ENCODE measurements around the gene CRACDL.
"Not testable (repeated sequence)": the region's sequence is repeated elsewhere in the genome, so short reads cannot be mapped to it uniquely, and the experiment has no call there.

Gene CRACDL

GRCh38 chr2:98903767-98904485 is 32.1 kb downstream of the CRACDL start:
- DNase-seq, result no peak

GRCh38 chr2:98903064-98903355 is 33.0 kb downstream of the CRACDL start:
- DNase-seq, result no peak

GRCh38 chr2:98902209-98903063 is 33.6 kb downstream of the CRACDL start:
- no peak for DNase-seq

GRCh38 chr2:98901702-98902101 is 34.3 kb downstream of the CRACDL start:
- no peak for DNase-seq

GRCh38 chr2:98901291-98901690 is 34.7 kb downstream of the CRACDL start:
- no peak for DNase-seq

- DNase-seq, result no peak
Observed at GRCh38 chr2:98900721-98901120, 35.3 kb downstream of the CRACDL start.

- DNase-seq, result not testable (repeated sequence)
Observed at GRCh38 chr2:98899703-98900078, 36.3 kb downstream of the CRACDL start.

GRCh38 chr2:98899041-98899702 is 36.9 kb downstream of the CRACDL start:
- no peak for DNase-seq

- DNase-seq, result no peak
Observed at GRCh38 chr2:98898423-98898841, 37.6 kb downstream of the CRACDL start.

- DNase-seq, result no peak
Observed at GRCh38 chr2:98897746-98898145, 38.3 kb downstream of the CRACDL start.

- no peak for DNase-seq
Observed at GRCh38 chr2:98896944-98897343, 39.1 kb downstream of the CRACDL start.

- no peak for DNase-seq
Observed at GRCh38 chr2:98896416-98896815, 39.6 kb downstream of the CRACDL start.

- DNase-seq, result no peak
Observed at GRCh38 chr2:98895901-98896300, 40.1 kb downstream of the CRACDL start.

GRCh38 chr2:98895221-98895620 is 40.8 kb downstream of the CRACDL start:
- DNase-seq, result no peak

- DNase-seq, result no peak
Observed at GRCh38 chr2:98894331-98895000, 41.6 kb downstream of the CRACDL start.

GRCh38 chr2:98893911-98894321 is 42.1 kb downstream of the CRACDL start:
- DNase-seq, result no peak

GRCh38 chr2:98892871-98893270 is 43.2 kb downstream of the CRACDL start:
- DNase-seq, result no peak

- DNase-seq, result no peak
Observed at GRCh38 chr2:98891591-98891990, 44.4 kb downstream of the CRACDL start.

- DNase-seq, result no peak
Observed at GRCh38 chr2:98886066-98886554, 49.9 kb downstream of the CRACDL start.

- no peak for DNase-seq
Observed at GRCh38 chr2:98884658-98885057, 51.4 kb downstream of the CRACDL start.

GRCh38 chr2:98883780-98884211 is 52.2 kb downstream of the CRACDL start:
- DNase-seq, result no peak

- DNase-seq, result no peak
Observed at GRCh38 chr2:98882971-98883779, 52.9 kb downstream of the CRACDL start.
